Measurements from ENCODE around the gene SMAP2.
A peak's percentile ranks its signal among the peaks of the same experiment; 100 is the strongest.
"Not testable (repeated sequence)": the region's sequence is repeated elsewhere in the genome, so short reads cannot be mapped to it uniquely, and the experiment has no call there.

SMAP2 gene

DNA sequence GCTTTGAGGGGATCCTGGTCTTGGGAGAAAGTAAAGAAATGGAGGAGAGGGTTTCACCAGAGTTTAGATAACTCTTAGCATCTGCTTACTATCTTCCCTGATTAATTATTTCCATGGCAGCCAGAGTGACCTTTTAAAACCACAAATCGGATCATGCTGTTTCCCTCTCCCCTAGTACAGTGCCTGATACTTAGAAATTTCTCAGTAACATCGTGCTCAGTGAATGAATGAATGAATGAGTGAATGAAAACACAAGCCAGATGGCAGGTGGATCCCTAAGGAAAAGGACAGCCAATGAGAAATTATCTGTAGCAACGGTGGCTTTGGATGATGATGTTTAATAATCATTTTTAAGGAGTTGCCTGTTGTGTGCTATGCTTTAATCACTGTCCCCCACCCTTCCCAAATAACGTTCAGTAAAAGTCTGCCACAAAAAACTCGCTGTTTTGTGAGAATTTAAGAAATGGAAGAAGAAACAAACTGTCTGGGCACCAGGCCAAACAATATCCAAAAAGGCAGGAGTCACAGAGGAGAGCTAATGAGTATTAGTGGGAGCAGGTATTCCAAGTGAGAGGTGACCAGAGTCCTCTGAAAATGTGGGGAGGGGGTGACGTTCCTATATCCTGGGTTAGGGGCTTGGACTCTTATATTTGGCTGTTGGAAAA lies 737 bp upstream of the SMAP2 start:
- DNase-seq = peak; percentile 73

DNA sequence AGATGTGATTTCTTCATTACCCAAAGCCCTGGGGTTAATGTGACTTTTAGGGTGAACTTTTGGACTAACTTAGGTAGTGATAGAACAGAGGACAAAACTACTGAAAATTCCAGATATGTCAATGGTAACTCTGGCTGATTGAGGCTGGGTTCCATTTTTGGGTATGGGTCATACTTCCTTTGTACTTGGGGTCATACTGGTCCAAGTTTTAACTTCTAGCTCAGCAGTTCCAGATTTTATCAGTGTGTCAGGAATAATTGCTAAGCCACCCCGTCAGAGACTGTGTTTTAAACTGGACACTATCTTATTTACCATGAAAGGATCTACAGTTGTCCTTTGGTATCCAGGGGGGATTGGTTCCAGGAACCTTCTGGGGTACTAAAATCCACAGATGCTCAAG lies 4.0 kb downstream of the SMAP2 start:
- DNase-seq = no peak

DNA sequence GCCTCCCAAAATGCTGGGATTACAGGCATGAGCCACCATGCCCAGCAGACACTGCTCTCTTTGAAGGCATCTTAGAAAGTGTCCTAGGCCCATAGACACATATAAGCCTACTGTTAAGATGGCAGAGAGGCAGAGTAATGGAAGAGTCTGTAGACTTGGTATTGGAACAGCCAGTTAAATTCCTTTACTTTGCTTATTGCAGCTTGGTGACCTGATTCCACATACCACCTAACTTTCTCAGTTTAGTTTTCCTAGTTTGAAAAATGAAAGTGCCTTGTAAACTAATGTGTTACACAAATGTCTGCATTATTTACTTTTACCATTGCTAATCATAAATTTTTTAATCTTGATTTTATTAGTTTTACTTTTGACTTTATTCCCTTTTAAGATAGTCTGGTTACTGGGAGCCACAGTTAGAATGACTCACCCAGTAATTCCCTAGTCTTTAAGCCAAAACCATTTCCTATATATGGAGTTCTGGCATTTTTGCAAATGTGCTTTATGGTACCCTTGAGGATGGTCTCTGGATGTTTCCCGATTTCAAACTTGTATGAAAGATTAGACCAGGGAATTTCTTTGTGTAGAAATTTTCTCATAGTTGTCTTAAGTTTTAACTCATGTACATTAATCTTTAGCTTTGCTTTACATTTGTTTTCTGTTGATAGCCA lies 6.4 kb downstream of the SMAP2 start:
- no peak for DNase-seq

DNA sequence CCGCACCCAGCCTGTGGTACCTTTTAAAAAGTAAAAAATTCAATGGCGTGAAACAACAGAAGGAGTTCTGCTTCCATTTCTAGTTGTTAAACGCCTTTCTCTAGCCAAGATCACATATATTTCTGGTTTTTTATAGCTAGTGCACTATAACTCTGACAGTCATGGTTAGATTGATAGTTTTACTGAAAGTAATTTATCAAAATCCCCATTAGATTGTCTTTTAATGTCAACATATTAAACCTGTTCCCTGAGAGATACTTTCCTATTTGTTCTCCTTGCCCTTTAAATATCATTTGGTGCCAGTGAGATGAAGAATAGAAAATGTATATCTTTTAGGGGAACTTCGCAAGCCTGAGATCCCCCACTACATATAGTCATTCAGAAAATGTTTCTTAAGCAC lies 7.3 kb downstream of the SMAP2 start:
- DNase-seq = no peak

DNA sequence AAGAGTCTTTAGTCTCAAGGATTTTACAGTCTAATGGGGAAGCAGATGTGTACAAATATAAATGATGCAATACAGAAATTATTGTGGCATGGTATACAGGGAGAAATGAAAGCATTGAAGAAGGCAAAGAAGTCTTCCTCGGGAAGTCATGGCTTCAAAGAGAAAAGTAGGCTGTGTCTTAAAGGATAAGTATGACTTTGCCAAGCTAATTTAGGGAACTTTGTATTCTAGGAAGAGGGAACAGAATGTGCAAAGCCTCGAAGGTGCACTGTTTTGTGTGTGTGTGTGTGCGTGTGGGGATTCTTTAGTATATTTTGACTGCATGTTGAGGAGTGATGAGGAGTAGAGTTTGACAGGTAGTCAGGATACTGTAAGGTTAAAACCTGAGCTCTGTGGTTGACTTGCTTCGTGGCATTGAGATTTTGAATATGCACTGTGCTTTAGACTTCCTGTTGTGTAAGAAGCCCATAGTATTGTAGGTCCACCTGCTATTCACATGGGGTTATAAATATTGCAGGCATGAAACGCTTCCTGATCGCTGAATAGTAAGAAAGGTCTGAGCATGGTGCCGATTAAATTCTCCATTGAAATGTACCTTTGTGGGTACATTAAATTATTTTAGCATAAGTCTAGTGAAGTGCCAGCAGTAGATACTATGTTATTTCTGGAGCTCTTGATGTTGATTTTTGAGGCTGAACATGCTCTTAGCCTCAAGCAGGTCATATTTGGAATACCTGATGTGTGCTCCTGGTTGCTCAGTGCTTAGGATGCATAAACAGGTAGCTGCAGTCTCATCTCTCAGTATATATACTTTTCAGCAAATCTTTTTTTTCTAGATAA lies 8.0 kb downstream of the SMAP2 start:
- no peak for DNase-seq

DNA sequence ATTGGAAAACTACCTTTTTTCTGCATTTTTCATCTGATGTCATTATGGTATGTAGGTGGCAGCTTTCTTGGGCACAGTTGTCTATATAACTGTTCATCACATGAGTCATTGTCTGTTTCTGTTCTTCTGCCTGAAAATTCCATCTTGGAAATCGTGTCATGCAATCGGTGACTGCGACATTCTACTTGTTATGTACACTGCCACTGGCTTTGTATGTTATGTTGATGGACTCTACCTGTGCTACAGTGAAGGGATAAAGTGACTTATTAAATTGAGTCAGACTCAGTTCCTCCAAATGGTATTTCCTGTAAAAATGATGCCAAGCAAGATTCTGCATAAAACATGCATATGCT lies 8.6 kb downstream of the SMAP2 start:
- DNase-seq = no peak

DNA sequence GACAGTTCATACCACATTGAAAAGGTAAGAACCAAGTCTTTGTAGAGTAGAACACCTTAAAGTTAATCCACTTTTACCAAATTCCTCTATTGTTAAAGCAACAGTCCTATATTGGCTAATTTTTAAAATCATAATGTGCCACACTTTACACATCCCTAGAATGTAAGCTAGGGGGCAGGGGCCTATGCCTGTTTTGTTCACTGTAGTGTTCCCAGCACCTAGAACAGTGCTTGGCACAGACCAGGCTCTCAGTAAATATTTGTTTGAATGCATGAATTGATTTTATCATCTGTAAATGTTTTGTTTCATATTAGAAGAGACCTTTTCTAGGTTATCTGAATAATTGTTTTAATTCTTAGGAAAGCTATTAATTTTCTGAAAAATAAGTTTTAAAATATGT lies 9.1 kb downstream of the SMAP2 start:
- no peak for DNase-seq

DNA sequence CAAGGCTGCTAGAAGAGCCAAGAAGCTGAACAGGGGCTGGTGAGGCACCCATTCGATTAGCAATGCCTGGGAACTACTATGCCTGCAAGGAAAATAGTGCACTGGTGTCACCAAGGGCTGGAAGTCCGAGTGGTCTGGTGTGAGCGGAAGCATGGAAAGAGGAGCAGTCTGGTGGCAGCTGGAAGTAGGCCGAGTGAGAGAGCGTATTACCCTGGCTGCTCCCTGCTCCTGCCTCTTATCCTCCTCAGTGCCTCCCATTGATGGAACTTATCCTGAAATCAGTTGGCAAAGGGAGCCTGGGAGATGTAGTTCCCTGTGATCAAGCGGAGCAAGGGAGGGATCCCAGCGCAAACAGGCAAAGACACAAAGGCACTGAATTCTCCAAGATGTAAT lies 9.6 kb downstream of the SMAP2 start:
- DNase-seq = no peak

DNA sequence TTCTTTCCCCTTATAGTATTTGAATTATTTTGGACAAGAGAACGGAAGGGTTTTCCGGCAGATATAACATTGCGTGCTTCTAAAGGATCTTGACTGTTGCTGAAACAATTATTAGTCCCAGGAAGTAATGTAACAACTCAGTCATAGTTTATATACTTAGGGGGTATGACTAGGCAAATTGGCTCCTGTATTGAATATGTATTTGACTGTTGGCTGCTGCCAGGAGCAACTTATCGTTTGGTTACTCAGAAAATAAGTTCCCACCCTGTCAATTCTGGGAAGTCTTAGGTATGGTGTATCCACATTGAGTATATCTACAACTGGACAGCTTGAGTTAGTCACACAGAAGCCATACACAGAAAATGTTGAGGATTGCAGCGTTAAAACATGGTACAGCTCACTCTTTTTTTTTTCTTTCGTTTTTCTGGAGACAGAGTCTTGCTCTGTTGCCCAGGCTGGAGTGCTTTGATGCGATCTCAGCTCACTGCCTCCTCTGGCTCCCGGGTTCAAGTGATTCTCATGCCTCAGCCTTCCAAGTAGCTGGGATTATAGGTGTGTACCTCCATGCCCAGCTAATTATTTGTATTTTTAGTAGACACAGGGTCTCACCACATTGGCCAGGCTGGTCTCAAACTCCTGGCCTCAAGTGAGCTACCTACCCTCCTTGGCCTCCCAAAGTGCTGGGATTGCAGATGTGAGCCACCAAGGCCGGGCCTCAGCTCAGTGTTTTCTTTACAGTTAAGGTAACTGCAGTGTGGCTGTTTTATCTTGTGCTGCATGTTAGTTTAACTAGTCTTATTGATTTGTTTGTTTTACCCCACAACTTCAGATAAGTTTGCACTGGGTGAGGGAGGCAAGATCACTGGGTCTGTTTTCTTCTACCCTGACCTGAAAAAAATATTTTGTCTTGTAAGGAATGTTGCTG lies 10.2 kb downstream of the SMAP2 start:
- no peak for DNase-seq

DNA sequence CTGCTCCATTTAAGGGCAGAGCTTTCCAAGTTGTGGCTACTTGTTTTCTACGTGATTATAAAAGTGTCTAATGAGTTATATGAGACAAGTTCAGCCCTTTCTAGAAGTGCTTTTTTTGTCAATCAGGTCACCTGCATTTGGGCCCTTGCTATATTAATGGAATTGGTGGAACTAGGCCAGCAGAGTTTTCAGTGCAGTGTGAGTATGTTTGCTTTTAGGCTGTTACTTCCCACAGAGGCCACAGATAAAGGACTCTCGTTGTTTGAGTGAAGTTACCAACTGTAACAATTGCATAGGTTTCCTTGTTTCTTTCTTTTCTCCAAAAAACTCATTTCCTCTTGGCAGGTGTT lies 10.9 kb downstream of the SMAP2 start:
- no peak for DNase-seq

DNA sequence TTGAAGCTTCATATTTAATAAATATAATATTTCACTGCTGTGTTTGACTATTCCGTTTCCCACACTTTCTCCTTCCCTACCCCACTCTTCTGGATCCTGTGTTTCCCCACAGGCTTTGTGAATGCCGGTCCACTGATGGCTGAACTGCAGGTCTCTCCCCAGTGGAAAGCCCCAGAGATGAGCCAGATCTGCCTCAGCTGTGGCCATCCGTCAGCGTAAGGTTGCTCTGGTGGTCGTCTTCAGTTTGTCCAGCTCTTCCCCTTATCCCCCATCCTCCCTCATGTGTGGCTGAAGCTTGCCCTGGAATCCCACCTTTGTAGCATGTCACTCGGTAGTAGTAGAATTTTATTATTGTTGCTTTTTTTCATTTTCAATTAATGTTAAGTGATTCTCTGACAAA lies 11.4 kb downstream of the SMAP2 start:
- DNase-seq = no peak

DNA sequence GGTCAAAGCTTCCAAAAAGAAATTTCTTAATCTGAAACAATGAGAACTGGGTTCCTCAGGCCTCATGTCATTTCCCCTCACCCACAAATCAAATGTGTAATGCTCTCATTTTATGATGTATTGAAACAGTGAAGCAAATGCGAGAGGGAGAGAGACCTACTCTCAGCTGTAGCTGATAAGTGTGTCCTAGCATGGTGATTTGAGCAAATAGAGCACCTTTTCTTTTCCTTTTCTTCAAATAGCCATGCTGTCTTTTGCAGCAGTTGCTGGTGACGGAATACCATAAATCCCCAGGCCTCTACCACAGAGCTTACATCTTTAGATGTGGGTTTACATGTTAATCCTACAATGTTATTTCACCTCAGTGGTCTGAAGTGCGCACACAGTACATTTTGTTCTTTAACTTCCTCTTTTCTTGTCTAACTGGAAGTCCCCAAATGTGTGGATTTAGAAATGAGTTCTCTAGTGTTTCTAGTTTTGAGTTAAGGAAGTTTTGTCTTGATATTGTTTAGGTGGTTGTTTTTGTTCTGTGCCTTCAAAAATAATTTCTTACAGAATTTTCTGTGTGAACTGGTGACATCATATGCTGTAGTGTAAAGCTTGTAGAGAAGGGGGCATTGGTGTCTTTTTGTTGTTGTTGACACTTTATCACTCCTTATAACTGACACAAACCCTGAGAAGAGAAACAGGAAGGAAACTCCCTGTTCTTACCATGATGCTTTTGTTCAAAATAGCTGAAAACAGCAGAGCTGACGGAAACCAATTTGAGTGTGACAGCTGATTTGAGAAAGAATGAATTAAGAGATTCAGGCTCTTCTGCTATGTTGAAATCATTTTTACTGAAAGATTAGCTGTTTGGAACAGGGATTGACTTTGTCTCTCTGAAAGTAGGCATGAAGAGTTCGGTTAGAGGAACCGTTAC lies 12.2 kb downstream of the SMAP2 start:
- no peak for DNase-seq

DNA sequence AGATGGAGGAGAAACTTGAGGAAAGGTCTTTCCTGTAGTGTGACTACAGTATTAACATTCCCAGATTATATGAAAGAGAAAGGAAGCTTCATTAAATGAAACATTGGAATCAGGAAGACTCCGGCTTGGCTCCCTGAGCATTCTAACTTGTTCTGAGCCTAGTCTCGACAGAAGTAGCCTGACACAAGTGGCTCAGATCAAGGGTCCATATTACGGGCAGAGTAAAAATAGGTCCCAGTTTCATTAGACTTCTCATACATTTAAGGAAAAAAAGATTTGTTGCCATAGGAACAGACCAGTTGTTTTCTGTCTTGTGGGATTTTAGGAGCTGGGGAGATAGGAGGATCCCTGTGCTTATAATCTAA lies 12.8 kb downstream of the SMAP2 start:
- no peak for DNase-seq

DNA sequence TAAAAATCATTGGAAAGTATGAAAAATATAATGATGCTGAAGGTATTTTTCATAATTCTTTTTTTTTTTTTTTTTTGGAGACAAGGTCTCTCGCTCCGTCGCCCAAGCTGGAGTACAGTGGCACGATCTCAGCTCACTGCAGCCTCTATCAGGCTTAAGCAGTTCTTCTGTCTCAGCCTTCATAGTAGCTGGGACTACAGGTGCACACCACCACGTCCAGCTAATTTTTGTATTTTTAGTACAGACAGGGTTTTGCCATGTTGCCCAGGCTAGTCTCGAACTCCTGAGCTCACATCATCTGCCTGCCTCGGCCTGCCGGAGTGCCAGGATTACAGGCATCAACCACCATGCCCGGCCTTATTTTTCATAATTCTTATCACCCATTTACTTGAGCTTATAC lies 13.3 kb downstream of the SMAP2 start:
- DNase-seq = no peak

DNA sequence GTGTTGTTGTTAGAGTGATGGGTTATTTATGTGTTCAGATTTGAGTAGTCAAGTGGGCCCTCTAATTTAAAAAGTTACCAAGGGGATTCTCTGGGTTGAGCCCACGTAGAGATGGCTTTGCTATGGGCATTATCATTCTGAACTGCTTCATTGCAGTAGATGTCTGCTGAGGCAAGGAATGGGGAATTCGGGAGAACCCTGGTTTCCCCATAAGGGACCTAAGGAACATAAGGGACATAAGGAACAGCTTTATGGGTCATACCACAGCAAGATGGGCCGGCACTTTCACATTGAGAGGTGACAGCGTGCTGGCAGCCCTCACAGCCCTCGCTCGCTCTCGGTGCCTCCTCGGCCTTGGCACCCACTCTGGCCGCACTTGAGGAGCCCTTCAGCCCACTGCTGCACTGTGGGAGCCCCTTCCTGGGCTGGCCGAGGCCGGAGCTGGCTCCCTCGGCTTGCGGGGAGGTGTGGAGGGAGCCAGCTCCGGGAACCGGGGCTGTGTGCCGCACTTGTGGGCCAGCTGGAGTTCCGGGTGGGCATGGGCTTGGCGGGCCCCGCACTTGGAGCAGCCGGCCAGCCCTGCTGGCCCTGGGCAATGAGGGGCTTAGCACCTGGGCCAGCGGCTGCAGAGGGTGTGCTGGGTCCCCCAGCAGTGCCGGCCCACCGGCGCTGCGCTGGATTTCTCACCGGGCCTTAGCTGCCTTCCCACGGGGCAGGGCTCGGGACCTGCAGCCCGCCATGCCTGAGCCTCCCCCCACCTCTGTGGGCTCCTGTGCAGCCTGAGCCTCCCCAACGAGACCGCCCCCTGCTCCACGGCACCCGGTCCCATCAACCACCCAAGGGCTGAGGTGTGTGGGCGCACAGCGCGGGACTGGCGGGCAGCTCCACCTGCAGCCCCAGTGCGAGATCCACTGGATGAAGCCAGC lies 14.1 kb downstream of the SMAP2 start:
- not testable (repeated sequence) for DNase-seq

DNA sequence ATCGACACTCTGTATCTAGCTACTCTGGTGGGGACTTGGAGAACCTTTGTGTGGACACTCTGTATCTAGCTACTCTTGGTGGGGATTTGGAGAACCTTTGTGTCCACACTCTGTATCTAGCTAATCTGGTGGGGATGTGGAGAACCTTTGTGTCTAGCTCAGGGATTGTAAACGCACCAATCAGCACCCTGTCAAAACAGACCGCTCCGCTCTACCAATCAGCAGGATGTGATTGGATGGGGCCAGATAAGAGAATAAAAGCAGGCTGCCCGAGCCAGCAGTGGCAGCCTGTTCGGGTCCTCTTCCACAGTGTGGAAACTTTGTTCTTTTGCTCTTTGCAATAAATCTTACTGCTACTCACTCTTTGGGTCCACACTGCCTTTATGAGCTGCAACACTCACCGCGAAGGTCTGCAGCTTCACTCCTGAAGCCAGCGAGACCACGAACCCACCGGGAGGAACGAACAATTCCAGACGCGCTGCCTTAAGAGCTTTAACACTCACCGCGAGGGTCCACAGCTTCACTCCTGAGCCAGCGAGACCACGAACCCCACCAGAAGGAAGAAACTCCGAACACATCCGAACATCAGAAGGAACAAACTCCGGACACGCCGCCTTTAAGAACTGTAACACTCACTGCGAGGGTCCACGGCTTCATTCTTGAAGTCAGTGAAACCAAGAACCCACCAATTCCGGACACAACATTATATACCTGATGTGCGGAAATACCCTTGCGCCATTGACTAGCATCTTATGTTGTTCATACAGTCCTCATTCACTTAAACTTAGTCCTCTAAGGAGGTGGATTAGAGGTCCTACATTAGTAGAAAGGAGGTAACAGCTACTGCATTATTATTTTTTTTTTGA lies 15.2 kb downstream of the SMAP2 start:
- not testable (repeated sequence) for DNase-seq

DNA sequence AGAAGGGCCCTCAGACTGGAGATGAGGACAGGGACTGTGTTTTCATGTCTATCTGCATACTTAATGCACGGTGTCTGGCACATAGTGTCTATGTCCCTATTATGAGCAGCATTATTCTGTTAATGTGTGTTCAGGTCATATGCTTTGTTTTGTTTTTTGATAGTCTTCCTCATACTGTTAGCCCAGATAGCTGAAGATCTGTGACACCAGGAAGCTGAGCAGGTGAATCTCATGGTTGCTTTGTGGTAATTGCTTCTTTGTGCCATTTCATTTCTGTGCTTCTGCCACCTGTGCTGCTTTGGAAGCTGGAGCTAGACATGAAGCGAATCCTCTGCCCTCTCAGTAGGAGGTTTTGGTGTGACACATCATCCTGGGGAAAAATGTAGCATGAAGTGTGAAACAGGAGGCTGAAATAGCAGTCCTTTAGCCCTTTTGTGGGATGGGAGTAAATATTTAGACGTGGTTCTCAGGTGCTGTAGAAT lies 15.8 kb downstream of the SMAP2 start:
- no peak for DNase-seq

DNA sequence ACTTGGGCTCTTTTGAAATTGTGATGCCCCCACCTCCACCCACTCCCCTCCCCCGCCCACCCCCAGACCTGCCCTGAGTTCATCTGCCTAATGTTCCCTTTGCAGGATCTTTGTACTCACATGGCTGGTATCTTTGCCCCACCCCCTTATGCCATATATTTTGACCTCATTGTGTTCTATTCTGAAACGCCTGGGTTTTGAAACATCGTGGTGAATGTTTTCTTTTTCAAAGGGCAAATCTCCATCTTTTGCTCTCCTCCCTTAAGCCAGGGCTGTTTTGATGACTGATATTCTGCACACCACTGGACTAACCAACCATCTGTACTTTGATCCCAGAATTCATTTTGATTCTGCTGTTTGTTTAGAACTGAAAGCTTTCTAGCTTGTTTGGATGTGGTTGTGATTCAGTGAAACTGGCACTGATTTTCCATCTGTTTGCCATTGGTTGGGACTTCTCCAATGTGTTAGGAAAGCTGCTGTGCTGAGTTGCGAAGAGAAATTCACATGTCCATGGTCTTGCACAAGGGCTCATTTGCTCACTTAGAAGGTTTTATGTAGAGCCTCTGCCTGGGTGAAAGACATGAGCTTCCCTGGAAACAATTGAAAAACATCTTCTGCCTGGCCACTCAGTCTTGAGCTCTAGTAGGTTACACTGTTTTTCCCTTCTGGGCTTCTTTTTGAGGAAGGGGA lies 16.5 kb downstream of the SMAP2 start:
- no peak for DNase-seq

DNA sequence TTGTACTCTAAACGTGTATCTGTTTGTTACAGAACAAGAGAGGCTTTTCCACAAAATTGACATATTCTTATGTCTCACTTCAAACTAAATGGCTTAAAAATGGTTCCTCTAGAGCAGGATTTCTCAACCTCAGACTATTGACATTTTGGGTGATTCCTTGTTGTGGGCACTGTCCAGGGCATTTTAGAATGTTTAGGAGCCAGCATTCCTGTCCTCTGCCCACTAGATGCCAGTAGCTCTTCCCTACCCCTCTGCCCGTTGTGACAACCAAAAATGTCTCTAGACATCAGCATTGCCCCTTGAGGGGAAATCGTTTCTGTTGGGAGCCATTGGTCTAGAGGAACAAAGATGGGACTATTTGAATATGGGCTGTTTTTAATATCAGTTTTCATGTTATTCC lies 17.3 kb downstream of the SMAP2 start:
- no peak for DNase-seq

Data from NCI-H2171 treated with DMSO at 0.1 percent for 48 hours (cell line).